Mesodermal cell (in vitro differentiated cells): ENCODE results near the gene TRIOBP.
A peak's percentile ranks its signal among the peaks of the same experiment; 100 is the strongest.

Experiments used
- H3K27ac ChIP-seq: 2 replicates; pipeline ENCODE4 v1.7.0; 2013; ENCODE audit warnings: mild to moderate bottlenecking, low read depth, low read length, moderate library complexity; ENCODE audit not compliant: severe bottlenecking
- H3K36me3 ChIP-seq: 2 replicates; pipeline ENCODE4 v1.7.1; 2013; ENCODE audit warnings: mild to moderate bottlenecking, low read length, moderate library complexity; ENCODE audit not compliant: control insufficient read depth, insufficient read depth
- H3K4me1 ChIP-seq: one replicate; pipeline ENCODE4 v1.7.1; 2013; ENCODE audit warnings: mild to moderate bottlenecking, low read length; ENCODE audit not compliant: insufficient read depth, control insufficient read depth, poor library complexity, severe bottlenecking
- H3K4me3 ChIP-seq: 2 replicates; pipeline ENCODE4 v1.7.0; 2013; ENCODE audit warnings: low read length, control low read depth, mild to moderate bottlenecking; ENCODE audit not compliant: insufficient read depth, poor library complexity, severe bottlenecking; ENCODE audit errors: extremely low read depth
- H3K9me3 ChIP-seq: 2 replicates; pipeline ENCODE4 v1.7.1; 2013; ENCODE audit warnings: mild to moderate bottlenecking, low read length, moderate library complexity; ENCODE audit not compliant: control insufficient read depth
- WGBS, 2 experiments: methylation state at CpG; one replicate each; pipeline ENCODE4 v1.1.5; 2013; ENCODE audit warnings: missing lambda C conversion rate in 2 of 2; ENCODE audit not compliant: insufficient coverage in 2 of 2; 5-methylcytosine and 5-hydroxymethylcytosine counted together

The TRIOBP gene

GRCh38 chr22:37801946-37802309 is 105.1 kb downstream of the TRIOBP start:
- WGBS, 2 experiments, result 1 to 4% methylated on average over 3 to 9 of the region's 13 CpGs
- Histone ChIP-seq H3K4me3 (peak overlapping the region; percentile 65), H3K9me3 (no peaks in the 10 kb centered on the region), H3K36me3 (no peaks in the 10 kb centered on the region), H3K27ac (no peak overlapping the region), H3K4me1 (peaks cover 27% of the 10 kb centered on the region)

DNA sequence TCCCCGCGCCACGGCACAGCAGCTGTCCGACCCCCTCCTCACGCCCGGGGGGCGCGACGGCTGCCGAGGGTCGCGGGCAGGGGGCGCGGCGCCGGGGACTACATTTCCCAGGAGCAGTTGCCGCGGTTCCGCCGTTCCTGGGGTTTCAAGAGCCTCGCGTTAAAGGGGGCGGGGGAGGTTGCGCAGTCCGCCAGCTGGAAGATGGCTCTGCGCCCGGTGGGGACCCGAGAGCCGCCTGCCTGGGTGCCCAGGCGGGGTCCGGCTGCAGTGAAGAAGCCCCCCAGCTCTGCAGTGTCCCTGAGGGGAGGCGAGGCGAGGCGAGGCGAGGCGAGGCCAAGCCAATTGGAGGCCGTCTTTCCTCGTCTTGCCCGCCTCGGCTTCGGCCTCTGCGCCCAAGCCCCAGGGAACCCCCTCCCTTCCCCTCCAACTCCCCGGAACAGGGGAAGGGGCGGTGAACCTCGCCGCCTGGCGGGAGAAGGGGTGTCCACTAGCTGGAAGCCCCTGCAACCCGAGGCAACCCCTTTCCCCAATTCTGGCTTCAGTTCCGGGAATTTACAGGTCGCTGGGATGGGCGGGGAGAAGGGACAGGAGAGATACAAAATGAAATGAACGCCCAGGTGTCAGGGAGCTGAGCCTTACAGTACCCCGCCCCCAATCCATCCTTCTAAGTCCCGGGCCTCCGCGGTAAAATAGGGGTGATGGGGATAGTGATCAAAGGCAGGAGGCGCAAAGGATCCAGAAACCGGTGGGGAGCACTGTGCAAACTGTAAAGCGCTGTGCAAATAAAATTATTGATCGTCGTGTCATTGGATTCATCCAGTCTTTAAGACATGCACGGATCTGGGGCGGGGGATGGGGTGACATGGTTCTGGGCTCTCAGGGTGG is 105.7 kb downstream of the TRIOBP start:
- WGBS, 2 experiments, result 0% methylated on average over 31 to 39 of the region's 63 CpGs
- Histone ChIP-seq H3K4me1 (peaks cover 31% of the 10 kb centered on the region), H3K27ac (no peak overlapping the region), H3K4me3 (peak overlapping the region; percentile 65), H3K9me3 (no peaks in the 10 kb centered on the region), H3K36me3 (no peaks in the 10 kb centered on the region)

- H3K36me3 ChIP-seq, result no peaks in the 10 kb centered on the region
- 2 to 4% methylated on average over 8 to 11 of the region's 16 CpGs for WGBS, 2 experiments
- H3K9me3 ChIP-seq, result no peaks in the 10 kb centered on the region
- peak overlapping the region; percentile 26 for H3K27ac ChIP-seq
- H3K4me1 ChIP-seq, result peaks cover 31% of the 10 kb centered on the region
- H3K4me3 ChIP-seq, result peak overlapping the region; percentile 65
These were observed 106.4 kb downstream of the TRIOBP start for GRCh38 chr22:37803195-37803638.

GRCh38 chr22:37803639-37804351 is 106.9 kb downstream of the TRIOBP start:
- Histone ChIP-seq H3K4me1 (peaks cover 31% of the 10 kb centered on the region), H3K27ac (peak overlapping the region; percentile 53), H3K36me3 (no peaks in the 10 kb centered on the region), H3K4me3 (peak overlapping the region; percentile 65), H3K9me3 (no peaks in the 10 kb centered on the region)
- WGBS, 2 experiments, result 20% methylated on average over 24 of the region's 34 CpGs

DNA sequence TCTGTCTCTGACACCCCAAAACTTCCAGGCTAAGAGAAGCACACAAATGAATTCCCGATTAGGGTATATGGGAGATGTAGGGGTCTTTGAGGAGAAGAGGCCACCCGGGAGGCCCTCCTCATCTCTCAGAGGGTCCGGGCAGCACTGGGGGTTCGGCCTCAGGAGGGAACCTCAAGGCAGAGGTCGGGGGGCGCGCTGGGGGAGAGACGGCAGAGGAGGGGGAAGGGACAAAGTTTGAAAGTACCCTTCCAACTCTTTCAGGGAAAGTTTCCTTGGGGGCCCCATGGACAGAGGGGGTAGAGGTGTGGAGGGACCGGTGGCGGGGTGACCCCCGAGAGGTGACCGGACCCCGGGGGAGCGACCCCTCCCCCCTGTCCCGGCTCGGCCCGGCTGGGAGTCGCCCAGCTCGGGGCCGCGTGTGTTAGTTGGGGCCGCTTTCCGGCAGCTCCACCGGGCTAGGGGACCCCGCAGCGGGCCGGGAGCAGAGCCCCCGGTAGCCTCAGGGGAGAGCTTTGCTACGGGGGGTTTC is 107.6 kb downstream of the TRIOBP start:
- Histone ChIP-seq H3K36me3 (no peaks in the 10 kb centered on the region), H3K4me1 (peaks cover 31% of the 10 kb centered on the region)

DNA sequence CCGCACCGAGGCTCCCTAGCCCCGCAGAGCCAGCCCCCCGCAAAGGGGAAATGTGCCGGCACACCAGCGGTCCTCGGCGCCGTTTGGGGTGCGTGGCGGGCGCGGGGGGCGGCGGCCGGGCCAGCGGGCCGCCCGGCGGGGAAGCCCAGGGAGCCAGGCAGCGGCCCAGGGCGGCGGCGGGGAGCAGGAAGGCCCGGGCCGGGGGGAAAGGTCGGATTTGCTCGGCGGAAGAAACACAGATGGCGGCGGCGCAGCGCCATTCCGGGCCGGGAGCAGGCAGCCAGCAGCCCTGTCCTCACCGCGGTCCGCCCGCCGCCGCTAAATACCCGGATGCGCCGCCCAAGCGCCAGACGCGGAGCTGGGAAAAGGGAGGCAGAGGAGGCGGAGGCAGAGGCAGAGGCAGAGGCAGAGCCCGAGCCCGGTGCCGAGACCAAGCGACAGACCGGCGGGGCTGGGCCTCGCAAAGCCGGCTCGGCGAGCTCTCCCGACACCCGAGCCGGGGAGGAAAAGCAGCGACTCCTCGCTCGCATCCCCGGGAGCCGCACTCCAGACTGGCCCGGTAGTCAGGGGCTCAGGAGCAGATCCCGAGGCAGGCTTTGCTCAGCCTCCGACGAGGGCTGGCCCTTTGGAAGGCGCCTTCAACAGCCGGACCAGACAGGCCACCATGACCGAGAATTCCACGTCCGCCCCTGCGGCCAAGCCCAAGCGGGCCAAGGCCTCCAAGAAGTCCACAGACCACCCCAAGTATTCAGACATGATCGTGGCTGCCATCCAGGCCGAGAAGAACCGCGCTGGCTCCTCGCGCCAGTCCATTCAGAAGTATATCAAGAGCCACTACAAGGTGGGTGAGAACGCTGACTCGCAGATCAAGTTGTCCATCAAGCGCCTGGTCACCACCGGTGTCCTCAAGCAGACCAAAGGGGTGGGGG is 108.3 kb downstream of the TRIOBP start:
- Histone ChIP-seq H3K27ac (peak overlapping the region; percentile 19), H3K4me3 (peak overlapping the region; percentile 65), H3K9me3 (no peaks in the 10 kb centered on the region), H3K36me3 (no peaks in the 10 kb centered on the region), H3K4me1 (peaks cover 31% of the 10 kb centered on the region)
- WGBS, 2 experiments, result 15 to 24% methylated on average over 57 to 85 of the region's 87 CpGs

More for the DNA sequence above, 107.6 kb downstream of the TRIOBP start:
- H3K4me3 ChIP-seq, result peak overlapping the region; percentile 65
- H3K9me3 ChIP-seq, result no peaks in the 10 kb centered on the region
- WGBS, 2 experiments, result 4 to 5% methylated on average over 18 to 22 of the region's 29 CpGs
- peak overlapping the region; percentile 53 for H3K27ac ChIP-seq

- no peaks in the 10 kb centered on the region for H3K36me3 ChIP-seq
- H3K9me3 ChIP-seq, result no peaks in the 10 kb centered on the region
- no peak overlapping the region for H3K27ac ChIP-seq
- WGBS, 2 experiments, result 94 to 96% methylated on average over 10 of the region's 10 CpGs
- peak overlapping the region; percentile 65 for H3K4me3 ChIP-seq
- peaks cover 31% of the 10 kb centered on the region for H3K4me1 ChIP-seq
These were observed 109.0 kb downstream of the TRIOBP start for GRCh38 chr22:37805810-37806277.

DNA sequence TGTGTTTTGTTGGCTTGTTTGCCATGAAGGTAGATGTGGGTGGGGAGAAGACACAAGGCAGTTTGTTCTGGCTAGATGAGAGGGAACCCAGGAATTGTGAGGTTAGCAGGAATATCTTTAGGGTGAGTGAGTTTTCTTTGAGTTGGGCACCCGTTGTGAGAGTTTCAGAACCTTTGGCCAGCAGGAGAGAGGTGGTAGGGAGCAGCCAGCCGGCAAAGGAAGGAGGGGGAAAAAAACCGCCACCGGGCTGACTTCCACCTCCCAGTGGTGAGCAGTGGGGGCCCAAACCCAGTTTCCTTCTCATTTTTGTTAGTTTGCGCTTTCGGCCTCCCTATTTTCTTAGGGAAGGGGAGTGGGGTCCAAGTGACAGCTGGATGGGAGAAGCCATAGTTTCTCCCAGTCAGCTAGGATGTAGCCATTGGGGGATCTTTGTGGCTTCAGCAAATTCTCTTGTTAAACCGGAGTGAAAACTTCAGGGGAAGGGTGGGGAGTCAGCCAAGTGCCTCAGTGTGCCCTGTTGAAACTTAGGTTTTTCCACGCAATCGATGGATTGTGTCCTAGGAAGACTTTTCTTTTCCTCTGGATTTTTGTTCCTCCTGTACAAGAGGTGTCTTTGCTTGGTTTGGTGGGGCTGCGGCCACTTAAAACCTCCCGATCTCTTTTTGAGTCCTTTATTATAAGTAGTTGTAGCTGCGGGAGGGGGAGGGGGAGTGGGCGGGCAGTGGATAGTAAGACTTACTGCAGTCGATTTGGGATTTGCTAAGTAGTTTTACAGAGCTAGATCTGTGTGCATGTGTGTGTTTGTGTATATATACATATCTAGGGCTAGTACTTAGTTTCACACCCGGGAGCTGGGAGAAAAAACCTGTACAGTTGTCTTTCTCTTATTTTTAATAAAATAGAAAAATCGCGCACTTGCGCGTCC is 109.8 kb downstream of the TRIOBP start:
- Histone ChIP-seq H3K9me3 (no peaks in the 10 kb centered on the region), H3K36me3 (no peaks in the 10 kb centered on the region), H3K4me1 (peaks cover 31% of the 10 kb centered on the region), H3K27ac (no peak overlapping the region), H3K4me3 (peak overlapping the region; percentile 65)
- 15% methylated on average over 9 to 11 of the region's 19 CpGs for WGBS, 2 experiments

GRCh38 chr22:37807410-37808293 is 110.8 kb downstream of the TRIOBP start, which contains the start of gene GCAT:
GCAT (plus strand) TSS chr22:37807934; CDS start chr22:37807968, 34 bp downstream.
- 0 to 1% methylated on average over 45 to 55 of the region's 73 CpGs for WGBS, 2 experiments
- peak within 1 kb of the TSS; percentile 66 for H3K27ac ChIP-seq
- no peaks in the 10 kb centered on the region for H3K9me3 ChIP-seq

More at GRCh38 chr22:37807410-37808293, 110.8 kb downstream of the TRIOBP start, which contains the start of gene GCAT:
- Histone ChIP-seq H3K4me1 (peaks cover 31% of the 10 kb centered on the region), H3K36me3 (no peaks in the 10 kb centered on the region), H3K4me3 (peak within 1 kb of the TSS; percentile 65)
